ENCODE measurements around the gene CATSPERZ.
A peak's percentile ranks its signal among the peaks of the same experiment; 100 is the strongest.
"Not testable (repeated sequence)": the region's sequence is repeated elsewhere in the genome, so short reads cannot be mapped to it uniquely, and the experiment has no call there.

The CATSPERZ gene

GRCh38 chr11:64306563-64306875 lies 6.4 kb downstream of the CATSPERZ start:
- H3K4me2 ChIP-seq = peak overlapping the region; percentile 92 to 100 (median 97)
- no peaks in the 10 kb centered on the region for H3K9me3 ChIP-seq (replicated peaks in 1 of 11)
- peaks cover 22 to 52% (median 42%) of the 10 kb centered on the region in 11 experiments; a peak in 20 of 22 replicates for H4K20me1 ChIP-seq
- peak overlapping the region; percentile 85 to 96 (median 92) for H3K9ac ChIP-seq
- peak overlapping the region; percentile 69 to 94 (median 84) for H3K4me3 ChIP-seq
- peaks cover 6 to 13% (median 8%) of the 10 kb centered on the region in 11 experiments for H3K27me3 ChIP-seq
- peaks cover 27 to 64% (median 37%) of the 10 kb centered on the region in 10 experiments for H3K4me1 ChIP-seq
- H3K27ac ChIP-seq = peak overlapping the region; percentile 64 to 97 (median 92); a peak in 21 of 22 replicates
- peaks cover 15 to 45% (median 24%) of the 10 kb centered on the region in 11 experiments; a peak in 20 of 22 replicates for H3K36me3 ChIP-seq
- TF ChIP-seq Cebpa-rat (IDR thresholded peaks at IDR 0.05) = no peak

GRCh38 chr11:64306876-64307622 lies 6.9 kb downstream of the CATSPERZ start:
- Histone ChIP-seq H3K36me3 (peaks cover 15 to 48% (median 26%) of the 10 kb centered on the region in 11 experiments; a peak in 20 of 22 replicates), H3K27ac (peak overlapping the region in 10 of 11 experiments; percentile 78 to 97 (median 92); a peak in 20 of 22 replicates), H4K20me1 (peaks cover 22 to 57% (median 44%) of the 10 kb centered on the region in 11 experiments; a peak in 20 of 22 replicates), H3K4me3 (peak overlapping the region; percentile 69 to 94 (median 84)), H3K4me1 (peaks cover 27 to 61% (median 37%) of the 10 kb centered on the region in 10 experiments), H3K9me3 (replicated peaks in 1 of 11) (no peaks in the 10 kb centered on the region), H3K9ac (peak overlapping the region; percentile 85 to 96 (median 92)), H3K4me2 (peak overlapping the region; percentile 92 to 100 (median 97)), H3K27me3 (peaks cover under 1 to 7% (median 2%) of the 10 kb centered on the region in 11 experiments; a peak in 21 of 22 replicates)
- no peak for TF ChIP-seq Cebpa-rat (IDR thresholded peaks at IDR 0.05)

- not testable (repeated sequence) for H3K27me3 ChIP-seq; H3K9me3 ChIP-seq (replicated peaks in 1 of 11)
- peak overlapping the region; percentile 85 to 96 (median 92); a peak in 17 of 22 replicates for H3K9ac ChIP-seq
- peak overlapping the region; percentile 92 to 100 (median 97); a peak in 19 of 22 replicates for H3K4me2 ChIP-seq
- peaks cover 27 to 67% (median 41%) of the 10 kb centered on the region in 10 experiments for H3K4me1 ChIP-seq
- H3K27ac ChIP-seq = peak overlapping the region in 2 of 11 experiments; percentile 93; a peak in 3 of 22 replicates
- H3K4me3 ChIP-seq = peak overlapping the region in 1 of 10 experiments; percentile 86; a peak in 1 of 20 replicates
- peaks cover 22 to 64% (median 51%) of the 10 kb centered on the region in 11 experiments for H4K20me1 ChIP-seq
- peaks cover 20 to 55% (median 32%) of the 10 kb centered on the region in 11 experiments; a peak in 21 of 22 replicates for H3K36me3 ChIP-seq
Observed at GRCh38 chr11:64307795-64308194, 7.6 kb downstream of the CATSPERZ start.

GRCh38 chr11:64312947-64313346 lies 12.8 kb downstream of the CATSPERZ start:
- Histone ChIP-seq H3K4me3 (no peak overlapping the region), H3K27me3 (no peaks in the 10 kb centered on the region), H3K9me3 (replicated peaks in 1 of 11) (no peaks in the 10 kb centered on the region), H3K9ac (peak overlapping the region; percentile 2 to 69 (median 40); a peak in 17 of 22 replicates), H3K4me2 (peak overlapping the region in 5 of 11 experiments; percentile 20 to 29 (median 26); a peak in 7 of 22 replicates), H3K4me1 (peaks cover 14 to 75% (median 41%) of the 10 kb centered on the region in 10 experiments), H3K36me3 (peaks cover 42 to 83% (median 58%) of the 10 kb centered on the region in 11 experiments), H4K20me1 (peaks cover 15 to 90% (median 62%) of the 10 kb centered on the region in 11 experiments; a peak in 20 of 22 replicates), H3K27ac (peak overlapping the region in 5 of 11 experiments; percentile 8 to 38 (median 36); a peak in 9 of 22 replicates)
- TF ChIP-seq Cebpa-rat (IDR thresholded peaks at IDR 0.05) = no peak

GRCh38 chr11:64313491-64314145 lies 13.5 kb downstream of the CATSPERZ start:
- Histone ChIP-seq H3K9ac (peak overlapping the region; percentile 2 to 69 (median 40); a peak in 15 of 22 replicates), H3K4me1 (peaks cover 14 to 70% (median 39%) of the 10 kb centered on the region in 10 experiments), H4K20me1 (peaks cover 15 to 85% (median 60%) of the 10 kb centered on the region in 11 experiments; a peak in 20 of 22 replicates), H3K9me3 (replicated peaks in 1 of 11) (no peaks in the 10 kb centered on the region), H3K27me3 (no peaks in the 10 kb centered on the region), H3K36me3 (peaks cover 38 to 78% (median 55%) of the 10 kb centered on the region in 11 experiments), H3K4me3 (no peak overlapping the region), H3K4me2 (peak overlapping the region in 4 of 11 experiments; percentile 20 to 29 (median 26); a peak in 3 of 22 replicates), H3K27ac (peak overlapping the region in 6 of 11 experiments; percentile 1 to 38 (median 32); a peak in 6 of 22 replicates)
- no peak for TF ChIP-seq Cebpa-rat (IDR thresholded peaks at IDR 0.05)

- TF ChIP-seq Cebpa-rat (IDR thresholded peaks at IDR 0.05) = no peak
- Histone ChIP-seq H3K27me3 (no peaks in the 10 kb centered on the region), H3K4me2 (peak overlapping the region in 1 of 11 experiments; percentile 16; a peak in 1 of 22 replicates), H3K27ac (peak overlapping the region in 4 of 11 experiments; percentile 1 to 37 (median 15); a peak in 3 of 22 replicates), H4K20me1 (peaks cover 15 to 78% (median 60%) of the 10 kb centered on the region in 11 experiments; a peak in 20 of 22 replicates), H3K9me3 (replicated peaks in 1 of 11) (no peaks in the 10 kb centered on the region), H3K4me1 (peaks cover 20 to 70% (median 45%) of the 10 kb centered on the region in 10 experiments), H3K36me3 (peaks cover 38 to 72% (median 55%) of the 10 kb centered on the region in 11 experiments), H3K9ac (peak overlapping the region in 7 of 11 experiments; percentile 2 to 61 (median 31); a peak in 7 of 22 replicates), H3K4me3 (no peak overlapping the region)
Observed at GRCh38 chr11:64314146-64314804, 14.1 kb downstream of the CATSPERZ start.

- Histone ChIP-seq H4K20me1 (peaks cover 15 to 71% (median 60%) of the 10 kb centered on the region in 11 experiments; a peak in 20 of 22 replicates), H3K9me3 (replicated peaks in 1 of 11) (no peaks in the 10 kb centered on the region), H3K4me3 (no peak overlapping the region), H3K4me2 (peak overlapping the region in 4 of 11 experiments; percentile 93 to 97 (median 97); a peak in 5 of 22 replicates), H3K27ac (no peak overlapping the region), H3K27me3 (no peaks in the 10 kb centered on the region), H3K4me1 (peaks cover 27 to 70% (median 51%) of the 10 kb centered on the region in 10 experiments), H3K9ac (peak overlapping the region in 3 of 11 experiments; percentile 26 to 31 (median 29); a peak in 5 of 22 replicates), H3K36me3 (peaks cover 34 to 65% (median 54%) of the 10 kb centered on the region in 11 experiments)
- no peak for TF ChIP-seq Cebpa-rat (IDR thresholded peaks at IDR 0.05)
Observed at GRCh38 chr11:64314805-64315561, 14.8 kb downstream of the CATSPERZ start.

GRCh38 chr11:64315667-64316526 lies 15.7 kb downstream of the CATSPERZ start:
- H3K9ac ChIP-seq = peak overlapping the region; percentile 81 to 94 (median 85); a peak in 21 of 22 replicates
- H3K27ac ChIP-seq = peak overlapping the region in 7 of 11 experiments; percentile 87 to 94 (median 90); a peak in 7 of 22 replicates

More at GRCh38 chr11:64315667-64316526, 15.7 kb downstream of the CATSPERZ start:
- peak overlapping the region; percentile 86 to 97 (median 94) for H3K4me2 ChIP-seq
- H3K4me3 ChIP-seq = peak overlapping the region; percentile 73 to 92 (median 81)
- peaks cover 12 to 62% (median 52%) of the 10 kb centered on the region in 11 experiments; a peak in 20 of 22 replicates for H4K20me1 ChIP-seq
- H3K36me3 ChIP-seq = peaks cover 40 to 61% (median 52%) of the 10 kb centered on the region in 11 experiments
- not testable (repeated sequence) for H3K9me3 ChIP-seq (replicated peaks in 1 of 11); H3K27me3 ChIP-seq
- peaks cover 25 to 68% (median 49%) of the 10 kb centered on the region in 10 experiments for H3K4me1 ChIP-seq
